ENCODE measurements around the gene HDAC9.
"Not testable (repeated sequence)": the region's sequence is repeated elsewhere in the genome, so short reads cannot be mapped to it uniquely, and the experiment has no call there.

The HDAC9 gene

GRCh38 chr7:18736012-18736411 is 240.5 kb downstream of the HDAC9 start:
- DNase-seq (ENCODE audit: low read depth): not testable (repeated sequence)

DNA sequence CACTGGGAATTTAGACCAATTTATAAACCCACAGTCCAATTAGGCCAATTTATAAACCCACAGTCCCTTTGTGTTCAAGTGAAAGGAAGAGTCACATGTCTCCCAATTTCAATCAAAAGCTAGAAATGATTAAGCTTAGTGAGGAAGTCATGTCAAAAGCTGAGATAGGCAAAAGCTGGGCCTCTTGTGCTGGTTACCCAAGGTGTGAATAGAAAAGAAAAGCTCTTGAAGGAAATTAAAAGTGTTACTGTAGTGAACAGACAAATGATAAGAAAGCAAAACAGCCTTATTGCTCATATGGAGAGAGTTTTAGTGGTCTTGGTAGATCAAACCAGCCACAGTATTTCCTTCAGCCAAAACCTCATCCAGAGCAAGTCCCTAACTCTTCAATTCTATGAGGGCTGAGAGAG is 245.0 kb downstream of the HDAC9 start:
- DNase-seq (ENCODE audit: low read depth): no peak

GRCh38 chr7:18753972-18754610 is 258.5 kb downstream of the HDAC9 start:
- no peak for DNase-seq (ENCODE audit: low read depth)

DNA sequence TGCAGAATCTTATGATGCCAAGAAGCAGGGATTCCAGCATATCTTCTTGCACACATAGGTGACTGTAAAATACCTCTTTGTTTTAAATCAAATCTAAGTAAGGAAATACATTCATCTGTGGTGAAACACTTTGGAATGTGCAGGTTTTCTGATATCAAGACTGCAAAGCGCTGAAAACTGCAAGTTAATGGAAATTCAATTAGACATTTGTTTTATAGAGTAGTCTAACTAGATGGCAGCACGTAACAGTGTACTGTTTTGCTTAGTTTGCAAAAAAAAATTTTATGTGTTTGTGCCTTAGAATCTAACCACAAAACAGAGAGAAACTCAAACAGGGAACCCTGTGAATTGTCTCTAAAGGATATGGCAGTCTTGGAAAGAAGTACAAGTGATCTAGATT is 259.2 kb downstream of the HDAC9 start:
- no peak for DNase-seq (ENCODE audit: low read depth)

GRCh38 chr7:18755793-18756192 is 260.2 kb downstream of the HDAC9 start:
- no peak for DNase-seq (ENCODE audit: low read depth)

GRCh38 chr7:18756378-18757050 is 261.0 kb downstream of the HDAC9 start:
- DNase-seq (ENCODE audit: low read depth): no peak

- no peak for DNase-seq (ENCODE audit: low read depth)
Measured at GRCh38 chr7:18760046-18760445, 264.5 kb downstream of the HDAC9 start.

GRCh38 chr7:18760631-18761445 is 265.3 kb downstream of the HDAC9 start:
- DNase-seq (ENCODE audit: low read depth): no peak

- no peak for DNase-seq (ENCODE audit: low read depth)
Measured at GRCh38 chr7:18762189-18762588, 266.6 kb downstream of the HDAC9 start.

- no peak for DNase-seq (ENCODE audit: low read depth)
Measured at GRCh38 chr7:18768256-18768655, 272.7 kb downstream of the HDAC9 start.

DNA sequence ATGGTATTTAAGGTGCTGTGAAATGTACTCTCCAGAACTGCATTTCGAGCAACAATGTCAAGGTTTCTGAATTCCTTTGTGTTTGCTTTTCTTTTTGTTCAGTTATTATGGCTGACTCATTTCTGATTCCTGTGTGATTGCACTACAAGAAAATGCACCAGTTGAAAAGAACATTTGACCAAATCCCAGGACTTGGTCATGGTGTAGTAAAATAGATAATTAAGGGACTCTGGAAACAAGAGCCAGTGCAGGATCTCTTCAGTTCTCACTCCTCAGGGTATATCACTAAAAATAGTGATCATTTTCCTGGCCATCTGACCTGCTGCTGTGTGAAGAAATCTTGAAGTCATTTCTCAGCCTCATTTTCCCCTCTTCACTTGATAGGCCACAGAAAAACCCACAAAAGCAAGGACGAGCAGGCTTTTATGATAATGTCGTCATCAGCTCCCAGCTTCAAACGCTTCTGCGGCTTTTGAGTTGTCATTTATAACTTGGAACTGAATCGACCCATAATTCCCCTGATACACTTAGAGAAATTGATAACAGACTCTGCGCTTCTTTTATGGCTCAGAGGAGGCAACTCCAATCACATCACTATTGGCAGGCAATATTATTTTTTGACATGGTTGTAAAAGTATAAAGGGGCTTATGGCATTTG is 274.7 kb downstream of the HDAC9 start:
- no peak for DNase-seq (ENCODE audit: low read depth)

DNA sequence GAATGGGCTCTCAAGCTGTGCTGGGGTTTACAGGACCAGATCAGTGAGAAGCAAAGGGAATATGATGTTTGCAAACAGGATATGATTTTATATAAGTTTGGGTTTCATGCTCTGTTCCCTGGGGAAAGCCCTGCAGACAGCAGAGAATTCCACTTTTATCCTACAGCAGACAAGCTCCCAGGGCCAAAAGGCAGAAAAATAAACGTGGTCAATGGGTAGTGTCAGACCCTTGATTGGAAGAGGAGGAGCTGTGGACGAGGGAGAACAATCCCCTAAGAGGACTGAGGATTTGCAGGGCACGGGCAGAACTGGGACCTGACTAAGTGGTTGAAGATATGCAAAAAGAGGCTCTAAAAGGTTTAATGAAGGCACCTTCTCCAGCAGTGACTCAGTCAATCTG is 275.3 kb downstream of the HDAC9 start:
- no peak for DNase-seq (ENCODE audit: low read depth)

- DNase-seq (ENCODE audit: low read depth): no peak
Measured at GRCh38 chr7:18771834-18772566, 276.5 kb downstream of the HDAC9 start.

DNA sequence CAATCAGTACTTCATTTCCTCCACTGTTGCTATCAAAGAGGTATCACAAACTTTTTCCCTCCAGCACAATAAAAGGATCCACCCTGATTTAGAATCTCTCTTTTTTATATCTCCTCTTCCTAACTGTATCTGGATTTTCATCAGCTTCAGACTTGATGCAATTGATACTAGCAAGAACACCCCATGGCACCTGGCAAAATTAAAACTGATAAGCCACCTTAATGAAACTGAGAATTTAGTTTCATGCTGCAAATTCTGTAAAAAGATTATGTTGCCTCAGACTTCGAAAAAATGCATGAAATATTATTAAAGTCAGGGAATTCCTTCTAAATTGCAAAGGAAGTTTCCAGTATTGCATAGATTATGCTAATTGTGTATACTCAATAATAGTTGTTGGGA is 277.0 kb downstream of the HDAC9 start:
- DNase-seq (ENCODE audit: low read depth): no peak

DNA sequence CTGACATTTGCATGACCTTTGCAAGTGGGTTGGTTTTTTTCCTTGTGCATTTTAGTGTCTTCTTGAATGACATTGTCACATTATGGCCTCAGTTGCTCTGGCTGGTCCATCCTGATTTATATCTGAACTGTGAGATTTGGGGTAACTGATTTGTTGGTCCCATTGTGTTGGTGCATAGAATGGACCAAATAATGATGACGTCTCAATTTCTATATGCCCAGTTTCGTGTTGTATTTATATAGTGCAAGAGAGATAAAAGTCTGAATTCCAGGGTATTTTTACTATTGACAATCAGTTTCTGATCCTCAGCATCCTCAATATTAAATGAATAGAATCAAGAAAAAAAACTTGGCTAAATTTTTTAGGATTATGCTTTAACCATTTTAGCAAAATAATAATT is 281.8 kb downstream of the HDAC9 start:
- no peak for DNase-seq (ENCODE audit: low read depth)

DNA sequence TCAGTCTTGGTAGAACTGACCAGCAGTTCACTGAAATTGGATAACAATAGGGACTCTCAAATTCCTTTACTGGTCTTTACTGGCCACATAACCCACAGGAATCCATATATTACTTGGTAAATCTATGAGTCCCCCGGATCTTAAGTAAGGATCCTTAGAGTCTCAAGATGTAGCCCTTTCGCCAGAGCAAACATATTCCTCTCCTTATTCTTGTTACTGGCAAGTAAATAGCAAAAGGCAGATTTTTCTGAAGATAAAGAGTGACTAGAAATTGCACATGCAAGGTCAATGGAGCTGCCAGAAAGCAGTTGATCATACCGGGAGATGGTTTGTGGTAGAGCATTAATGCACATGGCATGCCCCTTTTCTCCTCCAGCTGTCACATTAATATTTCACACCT is 283.0 kb downstream of the HDAC9 start:
- DNase-seq (ENCODE audit: low read depth): no peak

- DNase-seq (ENCODE audit: low read depth): no peak
Measured at GRCh38 chr7:18780266-18780665, 284.7 kb downstream of the HDAC9 start.

GRCh38 chr7:18780938-18781337 is 285.4 kb downstream of the HDAC9 start:
- DNase-seq (ENCODE audit: low read depth): no peak

DNA sequence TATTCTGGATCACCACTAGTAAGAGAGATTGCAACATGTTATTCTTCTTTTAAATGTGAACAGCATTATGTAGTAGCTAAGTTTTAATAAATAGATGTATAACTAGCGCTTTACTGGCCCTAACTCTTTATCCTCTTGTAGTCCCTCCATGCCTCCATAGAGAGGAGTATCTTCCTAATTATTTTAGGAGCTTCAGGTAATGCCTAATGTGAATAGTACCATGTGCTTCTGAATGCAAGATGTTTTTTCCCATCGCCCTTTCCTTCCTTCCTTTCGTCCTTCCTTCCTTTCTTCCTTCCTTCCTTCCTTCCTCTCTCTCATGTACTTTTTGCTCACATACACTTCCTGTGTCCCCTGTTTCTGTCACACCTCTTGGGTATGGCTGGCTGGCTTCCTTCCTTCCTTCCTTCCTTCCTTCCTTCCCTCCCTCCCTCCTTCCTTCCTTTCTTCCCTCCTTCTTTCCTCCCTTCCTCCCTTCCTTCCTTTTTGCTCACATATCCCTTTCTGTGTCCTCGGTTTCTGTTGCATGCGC is 290.7 kb downstream of the HDAC9 start:
- DNase-seq (ENCODE audit: low read depth): no peak

- DNase-seq (ENCODE audit: low read depth): no peak
Measured at GRCh38 chr7:18786796-18787195, 291.2 kb downstream of the HDAC9 start.

DNA sequence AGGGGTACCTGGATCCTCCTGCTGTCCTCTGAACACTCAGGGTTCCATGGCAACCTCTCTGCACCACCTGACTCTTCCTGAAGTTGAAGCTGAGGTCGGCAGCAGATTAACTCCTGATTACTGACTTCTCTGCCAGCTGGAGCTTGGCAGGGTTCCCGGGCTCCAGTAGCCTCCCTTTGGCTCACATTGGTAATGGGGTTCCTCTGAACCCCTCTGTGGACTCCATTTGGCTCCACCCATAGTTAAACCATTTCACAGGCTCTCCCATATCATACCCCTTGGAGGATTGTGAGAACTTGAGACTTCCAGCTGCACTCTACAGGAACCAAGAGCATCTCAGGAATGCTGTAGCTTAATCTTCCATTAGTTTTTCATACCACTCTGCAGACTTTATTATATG is 292.5 kb downstream of the HDAC9 start:
- no peak for DNase-seq (ENCODE audit: low read depth)

Measured in activated T-helper 1 cell treated with Interleukin-2 at 50 U/mL for 16 hours (primary cell).